Parathyroid adenoma (tissue), 2 donors: ENCODE data around the gene BAIAP3.

Source experiments
- H2AFZ ChIP-seq: fragments of 300-600 bp; sonication (generic); one replicate; pipeline ENCODE4 v1.7.0; 2017; ENCODE audit warnings: antibody characterized with exemption, mild to moderate bottlenecking
- H3K27ac ChIP-seq: fragments of 300-600 bp; sonication (generic); one replicate; pipeline ENCODE4 v1.7.0; 2017
- H3K27me3 ChIP-seq: fragments of 300-600 bp; sonication (generic); one replicate; pipeline ENCODE4 v1.7.0; 2017; ENCODE audit warnings: low read length; ENCODE audit not compliant: control insufficient read depth, insufficient read depth
- H3K36me3 ChIP-seq: fragments of 300-600 bp; sonication (generic); one replicate; pipeline ENCODE4 v1.7.0; 2017; ENCODE audit warnings: low read length; ENCODE audit not compliant: control insufficient read depth, insufficient read depth
- H3K4me1 ChIP-seq: fragments of 300-600 bp; sonication (generic); one replicate; pipeline ENCODE4 v1.7.0; 2017; ENCODE audit warnings: control low read depth
- H3K4me2 ChIP-seq: fragments of 300-600 bp; sonication (generic); one replicate; pipeline ENCODE4 v1.7.0; 2017; ENCODE audit warnings: low read length
- H3K4me3 ChIP-seq: fragments of 300-600 bp; sonication (generic); one replicate; pipeline ENCODE4 v1.7.0; 2017; ENCODE audit warnings: low read depth, low read length
- H3K79me2 ChIP-seq: fragments of 300-600 bp; sonication (generic); one replicate; pipeline ENCODE4 v1.7.0; 2017; ENCODE audit warnings: control low read depth
- H3K9ac ChIP-seq: fragments of 300-600 bp; sonication (generic); one replicate; pipeline ENCODE4 v1.7.0; 2017; ENCODE audit warnings: mild to moderate bottlenecking
- H3K9me3 ChIP-seq: fragments of 300-600 bp; sonication (generic); one replicate; pipeline ENCODE4 v1.7.0; 2017; ENCODE audit warnings: low read length; ENCODE audit not compliant: control insufficient read depth
- TF ChIP-seq, protein P1 (sequence below): fragments of 300-600 bp; sonication (generic); IDR thresholded peaks from one replicate; pipeline ENCODE4 v1.7.0; 2017; ENCODE audit warnings: antibody characterized with exemption, mild to moderate bottlenecking
- donor health status: primary hyperparathyroidism.

The BAIAP3 gene

DNA sequence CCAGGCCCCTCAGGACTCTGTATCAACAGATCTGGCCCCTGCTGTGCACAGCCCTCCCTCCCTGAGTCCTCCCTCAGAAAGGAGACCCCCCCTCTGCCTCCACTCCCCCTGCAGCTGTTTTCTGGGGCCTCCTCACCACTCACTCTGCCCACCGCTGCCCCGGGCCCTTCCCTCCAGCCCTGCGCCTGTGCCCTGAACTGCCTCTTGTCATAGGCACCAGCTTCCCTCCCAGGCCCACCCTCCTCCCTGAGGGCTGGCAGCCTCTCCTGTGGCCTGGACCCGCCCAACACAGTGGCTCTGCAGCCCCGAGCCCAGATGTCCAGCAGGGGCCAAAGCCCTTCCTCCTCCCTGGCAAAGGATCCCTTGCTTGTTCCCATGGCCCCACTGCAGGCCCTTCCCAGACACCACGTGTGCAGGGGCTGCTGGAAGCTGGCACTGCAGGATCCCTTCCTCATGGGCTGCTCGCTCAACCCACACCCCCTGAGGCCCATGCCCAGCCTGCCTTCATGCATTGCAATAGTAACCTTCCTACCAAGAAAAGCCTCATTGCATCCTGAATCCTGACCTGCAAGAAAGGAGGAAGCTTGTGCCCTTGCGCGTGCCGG, 44.1 kb downstream of the BAIAP3 start:
- H3K4me3 ChIP-seq, result no peak overlapping the region
- no peak overlapping the region for H3K27ac ChIP-seq
- H3K27me3 ChIP-seq, result no peaks in the 10 kb centered on the region
- TF ChIP-seq, protein P1, sequence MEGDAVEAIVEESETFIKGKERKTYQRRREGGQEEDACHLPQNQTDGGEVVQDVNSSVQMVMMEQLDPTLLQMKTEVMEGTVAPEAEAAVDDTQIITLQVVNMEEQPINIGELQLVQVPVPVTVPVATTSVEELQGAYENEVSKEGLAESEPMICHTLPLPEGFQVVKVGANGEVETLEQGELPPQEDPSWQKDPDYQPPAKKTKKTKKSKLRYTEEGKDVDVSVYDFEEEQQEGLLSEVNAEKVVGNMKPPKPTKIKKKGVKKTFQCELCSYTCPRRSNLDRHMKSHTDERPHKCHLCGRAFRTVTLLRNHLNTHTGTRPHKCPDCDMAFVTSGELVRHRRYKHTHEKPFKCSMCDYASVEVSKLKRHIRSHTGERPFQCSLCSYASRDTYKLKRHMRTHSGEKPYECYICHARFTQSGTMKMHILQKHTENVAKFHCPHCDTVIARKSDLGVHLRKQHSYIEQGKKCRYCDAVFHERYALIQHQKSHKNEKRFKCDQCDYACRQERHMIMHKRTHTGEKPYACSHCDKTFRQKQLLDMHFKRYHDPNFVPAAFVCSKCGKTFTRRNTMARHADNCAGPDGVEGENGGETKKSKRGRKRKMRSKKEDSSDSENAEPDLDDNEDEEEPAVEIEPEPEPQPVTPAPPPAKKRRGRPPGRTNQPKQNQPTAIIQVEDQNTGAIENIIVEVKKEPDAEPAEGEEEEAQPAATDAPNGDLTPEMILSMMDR, result no peak
- H3K9me3 ChIP-seq, result no peaks in the 10 kb centered on the region
- no peak overlapping the region for H3K9ac ChIP-seq
- H2AFZ ChIP-seq, result no peak overlapping the region
- no peak overlapping the region for H3K4me2 ChIP-seq
- H3K79me2 ChIP-seq, result peaks cover 10% of the 10 kb centered on the region
- no peaks in the 10 kb centered on the region for H3K36me3 ChIP-seq
- H3K4me1 ChIP-seq, result no peaks in the 10 kb centered on the region

DNA sequence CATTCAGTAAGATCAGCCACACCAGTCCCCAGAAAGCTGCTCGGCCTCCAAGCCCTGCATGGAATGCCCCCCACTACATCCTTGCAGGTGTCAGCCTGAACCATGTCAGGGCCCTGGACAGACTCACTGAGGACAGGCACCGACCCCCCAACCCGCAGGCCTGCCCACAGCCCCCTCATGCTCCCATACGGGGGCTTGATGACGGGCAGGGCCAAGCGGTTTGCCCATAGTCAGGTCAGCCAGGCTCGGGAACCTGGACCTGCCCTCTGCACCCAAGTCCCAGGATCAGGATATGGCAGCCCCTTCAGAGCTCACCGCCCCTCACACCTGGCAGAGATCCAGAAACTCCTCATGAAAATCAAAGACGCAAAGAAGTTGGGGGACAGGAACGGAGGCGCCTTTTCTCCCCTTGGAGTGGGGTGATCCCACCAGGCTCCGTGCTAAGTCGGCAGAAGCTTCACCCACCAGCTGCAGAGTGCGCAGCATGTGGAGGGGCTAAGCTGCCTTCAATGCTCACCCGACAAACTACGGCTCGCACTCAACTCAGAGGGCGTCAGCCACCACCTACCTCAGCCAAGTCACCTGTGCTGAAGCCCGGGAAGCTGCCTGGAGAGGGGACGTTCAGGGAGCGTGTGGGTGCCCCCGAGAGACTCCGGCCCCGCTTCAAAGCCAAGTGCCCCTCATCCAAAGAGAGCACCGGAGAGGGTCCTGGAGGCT, 44.8 kb downstream of the BAIAP3 start:
- Histone ChIP-seq H3K4me1 (no peaks in the 10 kb centered on the region), H2AFZ (no peak overlapping the region), H3K4me3 (no peak overlapping the region), H3K27me3 (no peaks in the 10 kb centered on the region), H3K4me2 (no peak overlapping the region), H3K9ac (no peak overlapping the region), H3K79me2 (peaks cover 10% of the 10 kb centered on the region), H3K27ac (no peak overlapping the region), H3K9me3 (no peaks in the 10 kb centered on the region), H3K36me3 (no peaks in the 10 kb centered on the region)
- TF ChIP-seq, protein P1, result no peak

DNA sequence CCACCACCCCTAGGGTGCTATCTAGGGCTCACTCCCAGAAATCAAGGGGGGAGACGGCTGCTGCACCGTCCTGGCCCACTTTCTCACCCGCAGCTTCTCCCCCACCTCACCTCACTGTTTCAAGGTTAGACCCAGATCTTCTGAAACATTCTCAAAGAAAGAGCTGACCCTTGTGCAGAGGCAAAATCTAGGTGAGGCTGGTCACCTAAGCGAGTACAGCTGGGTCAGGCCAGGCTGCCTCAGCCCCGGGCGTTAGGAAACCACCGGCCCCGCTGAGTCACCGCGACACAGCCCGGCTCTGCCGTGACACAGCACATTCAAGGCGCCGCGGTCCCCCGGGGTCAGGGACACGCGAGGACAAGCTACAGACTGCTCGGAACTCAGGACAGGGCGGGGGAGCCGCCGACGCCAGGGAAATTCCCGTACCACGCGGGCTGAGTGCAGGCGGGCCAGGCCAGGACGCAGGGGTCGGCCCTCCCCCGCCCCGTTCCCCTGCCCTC, 45.4 kb downstream of the BAIAP3 start:
- Histone ChIP-seq H3K4me3 (no peak overlapping the region), H3K27me3 (no peaks in the 10 kb centered on the region), H2AFZ (no peak overlapping the region), H3K9me3 (no peaks in the 10 kb centered on the region), H3K4me2 (peak overlapping the region; percentile 82), H3K36me3 (no peaks in the 10 kb centered on the region), H3K4me1 (no peaks in the 10 kb centered on the region), H3K27ac (no peak overlapping the region), H3K9ac (no peak overlapping the region), H3K79me2 (peaks cover 10% of the 10 kb centered on the region)
- TF ChIP-seq, protein P1, result no peak

- no peaks in the 10 kb centered on the region for H3K9me3 ChIP-seq
- no peak overlapping the region for H3K27ac ChIP-seq
- TF ChIP-seq, protein P1, result no peak
- no peaks in the 10 kb centered on the region for H3K36me3 ChIP-seq
- peak overlapping the region; percentile 49 for H3K4me3 ChIP-seq
- H3K4me2 ChIP-seq, result peak overlapping the region; percentile 82
- H3K4me1 ChIP-seq, result no peaks in the 10 kb centered on the region
- H3K9ac ChIP-seq, result no peak overlapping the region
- no peak overlapping the region for H2AFZ ChIP-seq
- no peaks in the 10 kb centered on the region for H3K27me3 ChIP-seq
- H3K79me2 ChIP-seq, result peaks cover 10% of the 10 kb centered on the region
Measured at GRCh38 chr16:1379304-1380076, 46.0 kb downstream of the BAIAP3 start.
